ENCODE data around the gene MYBPC1.

Gene MYBPC1

DNA sequence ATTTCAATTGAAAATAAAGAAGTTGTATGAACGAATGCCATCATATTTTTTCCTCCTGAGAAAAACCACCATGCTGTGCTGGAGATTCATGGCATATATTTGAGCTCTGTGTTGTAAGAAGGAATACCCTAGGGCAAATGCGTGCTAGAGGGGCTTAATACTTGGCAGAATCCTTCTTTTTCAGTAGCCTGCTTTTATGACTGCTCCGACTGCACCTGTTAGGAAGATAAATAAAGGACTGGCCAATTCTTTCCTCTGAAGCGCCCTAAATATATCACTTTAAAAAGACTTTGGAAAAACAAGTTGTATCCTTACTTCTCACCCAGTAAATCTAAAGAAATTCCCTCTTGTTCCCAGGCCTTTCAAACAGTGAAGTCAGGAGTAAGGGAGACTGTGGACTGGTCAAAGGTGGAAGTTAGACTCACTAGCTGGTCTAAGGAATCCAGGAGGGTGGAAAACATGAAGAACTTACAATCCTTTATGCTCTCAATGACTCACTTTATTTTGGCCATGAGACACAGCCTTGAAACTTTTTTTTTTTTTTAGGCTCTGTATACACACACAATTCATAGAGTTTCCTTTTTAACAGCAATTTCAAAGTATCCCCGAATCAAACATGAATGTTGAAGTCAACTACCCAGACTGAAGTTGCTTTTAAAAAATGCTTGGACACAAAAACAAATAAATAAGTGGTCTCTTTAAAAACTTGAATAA is 5.2 kb downstream of the MYBPC1 start:
- DNase-seq, result no peak

DNA sequence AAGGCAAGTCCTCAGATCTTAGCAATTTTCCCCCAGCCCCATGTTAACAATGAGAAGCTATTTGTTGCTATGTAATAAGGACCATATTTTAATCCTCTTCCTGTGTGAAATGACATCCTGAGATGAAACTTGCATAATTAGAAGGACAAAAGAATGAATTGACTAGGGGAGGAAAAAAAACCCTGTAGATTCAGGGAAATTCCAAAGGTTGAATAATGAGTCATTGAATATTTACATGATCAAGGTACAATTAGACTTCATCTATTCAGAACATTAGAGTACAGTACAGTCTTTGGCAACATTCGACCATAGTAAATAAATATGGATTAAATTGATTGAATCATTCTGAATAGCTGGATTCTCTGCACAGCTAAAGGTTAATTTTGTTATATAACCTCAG is 9.4 kb downstream of the MYBPC1 start:
- no peak for DNase-seq

DNA sequence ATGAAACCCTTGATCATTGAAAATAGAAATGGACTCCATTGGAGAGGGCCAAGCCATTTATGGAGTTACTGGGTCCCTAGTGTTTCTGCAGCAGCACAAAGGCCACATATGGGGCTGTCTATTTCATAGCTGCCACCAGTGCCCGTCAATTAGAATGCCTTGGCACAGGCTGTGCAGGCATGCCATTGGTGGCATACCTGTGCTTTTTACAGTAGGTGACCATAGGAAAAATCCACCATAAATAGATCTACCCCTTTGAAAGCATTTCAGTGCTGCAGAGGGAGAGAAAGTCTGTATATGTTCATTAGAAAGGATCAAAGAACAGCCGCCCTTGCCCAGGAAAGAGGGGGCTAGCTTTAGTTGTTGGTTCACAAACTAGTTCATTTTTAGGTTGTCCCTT is 13.1 kb downstream of the MYBPC1 start:
- no peak for DNase-seq

DNA sequence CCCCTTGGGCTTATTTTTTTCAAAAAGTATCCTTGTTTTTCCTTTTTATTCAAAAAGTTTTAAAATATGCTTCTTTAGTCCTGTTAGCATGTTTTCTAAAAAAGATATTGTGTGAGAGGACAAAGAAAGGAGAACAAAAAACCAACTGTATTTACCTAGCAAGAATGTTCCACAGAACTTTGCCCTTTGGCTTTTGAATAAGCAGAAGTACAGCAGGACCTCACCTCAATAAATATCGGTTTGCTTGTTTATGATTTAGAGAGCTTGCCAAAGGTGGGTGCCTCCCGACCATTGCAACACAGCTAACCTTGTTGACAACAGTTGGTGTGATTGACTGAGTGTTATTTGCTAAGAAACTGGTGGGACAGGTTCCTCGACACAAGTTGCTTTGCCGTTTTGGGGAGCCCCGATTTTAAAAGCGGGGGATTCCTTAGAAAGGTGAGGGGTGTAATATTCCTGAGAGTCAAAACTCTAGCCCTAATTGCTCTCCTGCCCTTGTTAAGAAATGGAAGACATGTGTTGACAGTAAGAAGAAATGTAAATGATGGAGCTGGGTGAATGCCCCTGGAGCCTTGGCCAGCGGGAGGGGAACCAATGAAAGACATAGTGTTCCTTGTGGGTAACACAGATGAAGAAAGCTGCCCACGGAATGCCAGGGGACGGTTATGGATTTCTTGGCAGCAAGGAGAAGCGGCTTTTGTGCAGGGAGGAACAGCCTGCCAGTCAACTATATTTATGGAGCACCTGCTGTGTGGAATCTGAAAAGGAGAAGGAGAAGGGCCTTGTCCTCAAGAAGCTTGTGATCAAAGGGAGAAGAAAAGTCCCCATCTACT is 13.7 kb downstream of the MYBPC1 start:
- DNase-seq, result no peak

DNA sequence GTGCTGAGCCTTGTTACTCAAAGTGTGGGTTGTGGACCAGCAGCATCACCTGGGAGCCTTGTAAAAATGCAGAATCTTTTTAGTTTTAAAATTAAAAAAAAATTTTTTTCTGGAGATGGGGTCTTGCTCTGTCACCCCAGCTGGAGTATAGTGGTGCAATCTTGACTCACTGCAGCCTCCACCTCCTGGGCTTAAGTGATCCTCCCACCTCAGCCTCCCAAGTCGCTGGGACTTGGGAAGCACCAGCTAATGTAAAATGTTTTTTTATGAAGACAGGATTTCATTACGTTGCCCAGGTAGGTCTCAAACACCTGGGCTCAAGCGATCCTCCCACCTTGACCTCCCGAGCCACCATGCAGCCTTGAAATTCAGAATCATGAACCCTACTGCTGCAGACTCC is 14.4 kb downstream of the MYBPC1 start:
- no peak for DNase-seq

DNA sequence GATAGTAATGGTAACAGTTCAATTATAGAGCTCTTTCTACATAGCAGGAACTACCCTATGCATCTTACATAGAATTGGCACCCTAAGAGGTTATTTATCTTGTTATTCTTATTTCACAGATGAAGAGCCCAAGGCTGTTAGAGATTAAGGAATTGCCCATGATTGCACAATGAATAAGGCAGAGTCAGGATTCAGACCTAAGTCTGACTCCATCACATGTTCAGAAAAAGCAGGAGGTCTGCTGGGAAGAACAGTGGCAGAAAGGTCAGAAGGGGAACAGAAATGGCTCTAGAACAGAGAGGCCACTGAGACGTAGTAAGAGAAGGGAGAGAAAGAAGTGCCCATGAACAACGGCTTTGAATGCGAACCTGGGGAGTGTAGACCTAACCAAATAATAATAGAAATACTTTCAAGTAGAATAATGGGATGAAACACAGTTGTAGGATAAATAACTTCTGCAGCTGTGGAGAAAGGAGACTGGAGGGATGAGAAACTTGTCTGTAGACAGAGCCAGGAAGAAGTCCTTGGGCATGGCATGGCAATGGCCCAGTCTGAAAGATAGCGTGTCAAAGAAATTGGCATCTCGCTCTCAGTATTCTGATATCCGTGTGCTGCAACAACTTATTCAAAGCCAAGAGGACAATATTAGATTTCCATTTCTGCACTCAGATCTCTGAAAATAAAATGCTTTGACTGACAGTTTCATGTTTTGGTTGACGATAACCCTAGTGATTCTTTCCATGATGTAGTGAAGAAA is 17.6 kb downstream of the MYBPC1 start:
- DNase-seq, result no peak

DNA sequence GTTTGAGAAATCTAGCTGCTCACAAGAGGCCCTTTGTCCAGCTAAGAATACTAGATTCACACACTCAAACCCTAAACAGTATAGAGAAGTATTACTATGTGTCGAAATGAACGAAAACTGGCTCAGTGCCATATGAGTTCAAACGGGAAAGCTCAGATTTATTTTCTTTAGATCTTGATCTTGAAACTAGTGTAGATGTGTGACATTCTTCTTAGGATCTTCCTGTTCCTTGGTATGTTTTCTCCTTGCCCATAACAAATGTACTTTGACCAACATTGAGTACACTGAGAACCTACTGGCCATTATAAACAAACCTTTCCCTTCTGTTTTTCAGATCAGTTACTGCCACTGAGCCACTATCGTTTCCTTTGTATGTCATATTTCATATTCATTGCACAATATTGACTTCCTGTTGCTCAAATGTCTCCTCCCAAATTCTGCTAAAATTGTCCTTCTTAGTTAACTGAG is 21.3 kb downstream of the MYBPC1 start:
- DNase-seq, result no peak

DNA sequence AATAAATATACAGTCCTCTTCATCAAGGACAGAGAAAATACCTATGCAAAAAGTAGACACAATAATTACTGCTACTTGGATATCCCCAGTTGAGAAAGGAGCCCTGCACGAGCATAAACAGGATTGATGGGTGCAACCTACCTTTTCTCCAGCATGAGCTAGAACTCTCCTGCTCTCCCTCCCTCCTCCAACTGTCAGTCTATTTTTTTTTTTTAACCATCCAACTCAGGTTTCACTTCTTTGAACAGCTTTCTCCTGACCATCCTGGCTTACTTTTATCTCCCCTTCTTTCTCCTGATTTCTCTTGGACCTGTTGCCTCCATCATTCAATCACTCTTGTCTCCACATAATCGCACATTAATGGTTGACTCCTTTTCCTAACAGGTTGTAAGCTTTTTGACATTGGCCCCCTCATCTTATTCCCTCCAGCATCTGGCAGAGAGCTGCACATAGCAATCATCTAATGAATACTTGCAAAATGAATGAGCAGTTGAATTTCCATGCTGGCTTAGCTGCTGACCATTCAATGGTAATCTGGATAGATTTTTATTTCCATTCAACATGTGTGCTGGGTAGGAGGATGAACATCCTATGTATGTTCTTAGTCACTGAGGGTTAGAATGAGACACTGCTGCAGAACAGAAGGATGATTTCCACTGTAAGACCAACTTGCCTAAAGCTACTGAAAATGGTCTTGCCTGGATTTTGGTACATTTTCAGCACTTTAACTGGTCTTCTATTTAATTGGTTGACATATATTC is 24.4 kb downstream of the MYBPC1 start:
- no peak for DNase-seq

DNA sequence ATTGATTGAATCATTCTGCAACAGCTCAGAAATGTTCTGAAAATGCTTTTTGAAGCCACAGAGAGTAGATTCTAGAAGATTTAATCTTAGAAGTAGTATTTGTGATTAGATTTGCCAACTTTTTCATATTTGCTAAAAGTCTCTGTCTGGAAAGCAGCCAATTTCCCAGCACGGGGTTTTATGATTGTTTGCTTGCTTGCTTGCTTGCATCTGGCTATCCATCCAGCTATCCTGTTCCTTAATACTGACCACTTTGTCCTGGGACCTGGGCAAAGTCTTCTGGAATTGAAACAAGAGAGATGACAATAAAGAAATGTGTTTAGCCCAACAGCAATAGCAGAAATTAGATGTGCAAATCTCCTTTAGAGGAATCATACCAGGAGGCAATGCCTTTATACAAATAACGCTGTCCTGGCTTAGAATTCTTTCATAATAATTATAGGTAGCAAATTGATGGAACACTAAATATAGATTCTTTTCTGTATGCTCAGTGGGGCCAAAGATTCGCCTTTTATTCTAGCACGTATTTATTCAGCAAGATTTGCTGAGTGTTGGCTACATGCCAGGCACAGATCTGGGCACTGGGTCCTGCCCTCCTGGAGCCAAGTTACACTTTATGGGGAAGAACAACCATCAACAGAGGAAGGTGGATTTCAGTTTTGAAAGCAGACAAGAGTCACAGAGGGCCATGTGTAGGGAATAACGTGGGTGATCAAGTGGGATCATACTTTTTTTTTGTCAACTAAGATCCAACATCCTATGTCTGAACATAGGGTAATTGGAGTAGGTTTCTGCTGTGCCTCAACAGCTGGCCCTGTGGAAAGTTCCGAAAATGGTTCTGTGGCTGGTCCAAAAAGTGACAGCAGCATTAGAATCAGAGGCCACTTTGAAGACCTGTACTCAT is 25.3 kb downstream of the MYBPC1 start:
- DNase-seq, result no peak

DNA sequence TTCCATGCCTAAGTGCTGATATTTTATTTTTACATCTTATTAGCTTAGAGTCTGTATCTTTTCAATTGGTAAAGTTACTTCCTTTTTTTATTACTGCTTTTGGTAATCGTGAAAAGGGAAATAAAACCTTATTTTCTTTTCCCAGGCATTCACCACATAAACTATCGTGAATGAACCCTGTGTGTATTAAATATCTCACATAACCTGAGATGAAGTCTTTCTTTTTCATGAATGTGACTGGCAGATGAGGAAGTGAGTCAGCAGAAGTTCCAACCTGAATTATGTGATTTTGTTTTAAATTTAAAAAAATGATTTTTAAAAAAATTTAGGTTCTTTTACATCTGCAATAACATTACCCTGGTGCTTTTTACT is 26.0 kb downstream of the MYBPC1 start:
- DNase-seq, result no peak

DNA sequence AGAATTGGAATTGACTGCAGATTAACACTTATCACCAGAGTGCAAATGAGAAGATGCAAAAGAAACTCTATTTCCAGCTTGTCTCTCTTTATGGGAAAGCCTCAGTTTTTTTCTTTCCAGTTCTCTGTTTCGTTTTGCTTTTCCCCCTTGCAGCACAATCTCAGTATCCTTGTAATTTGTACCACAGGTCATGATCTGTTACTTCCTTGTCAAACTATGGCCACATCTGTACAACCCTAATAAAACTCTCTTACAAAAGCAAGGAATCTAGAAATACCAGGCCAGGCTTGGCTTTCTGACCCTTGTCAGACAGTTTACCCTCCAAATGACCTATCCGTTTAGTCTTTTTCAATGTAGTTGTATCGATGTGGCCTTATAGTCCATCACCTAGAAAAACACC is 33.9 kb downstream of the MYBPC1 start:
- no peak for DNase-seq

DNA sequence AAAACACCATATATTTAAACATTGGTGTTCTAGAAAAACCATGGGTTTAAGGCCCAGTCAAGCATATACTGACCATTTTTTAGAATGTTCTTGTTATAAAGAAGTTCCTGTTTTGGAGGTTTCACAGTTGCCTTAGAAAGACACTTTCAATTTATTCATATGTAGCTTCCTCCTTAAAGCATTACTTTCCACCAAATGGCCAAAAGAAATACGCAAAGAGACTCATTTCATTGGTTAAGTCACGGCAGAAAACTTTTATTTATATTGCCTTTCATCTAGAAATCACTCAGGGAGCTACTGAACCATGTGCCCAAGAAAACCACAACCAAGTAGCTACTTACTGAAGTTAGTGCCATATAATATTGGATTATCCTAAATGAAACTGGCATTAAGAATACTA is 40.0 kb downstream of the MYBPC1 start:
- DNase-seq, result no peak

DNA sequence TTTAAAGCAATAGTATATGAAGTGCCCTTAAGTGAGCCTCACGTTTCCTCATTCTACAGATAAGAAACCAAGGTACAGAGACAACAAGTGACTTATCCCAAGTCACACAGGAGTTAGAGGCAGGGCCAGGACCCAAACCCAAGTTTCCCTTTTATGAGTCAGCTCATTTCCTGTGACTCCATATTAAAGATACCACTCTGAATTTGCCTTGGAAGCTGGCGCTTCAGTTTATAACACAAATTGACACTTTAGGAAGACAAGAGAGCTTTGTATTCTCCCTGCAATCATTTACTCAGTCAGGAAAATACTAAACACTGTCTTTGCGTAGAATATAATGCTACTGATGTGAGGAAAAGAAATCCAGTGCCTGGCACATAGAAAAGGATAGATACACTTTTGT is 43.2 kb downstream of the MYBPC1 start:
- DNase-seq, result no peak

DNA sequence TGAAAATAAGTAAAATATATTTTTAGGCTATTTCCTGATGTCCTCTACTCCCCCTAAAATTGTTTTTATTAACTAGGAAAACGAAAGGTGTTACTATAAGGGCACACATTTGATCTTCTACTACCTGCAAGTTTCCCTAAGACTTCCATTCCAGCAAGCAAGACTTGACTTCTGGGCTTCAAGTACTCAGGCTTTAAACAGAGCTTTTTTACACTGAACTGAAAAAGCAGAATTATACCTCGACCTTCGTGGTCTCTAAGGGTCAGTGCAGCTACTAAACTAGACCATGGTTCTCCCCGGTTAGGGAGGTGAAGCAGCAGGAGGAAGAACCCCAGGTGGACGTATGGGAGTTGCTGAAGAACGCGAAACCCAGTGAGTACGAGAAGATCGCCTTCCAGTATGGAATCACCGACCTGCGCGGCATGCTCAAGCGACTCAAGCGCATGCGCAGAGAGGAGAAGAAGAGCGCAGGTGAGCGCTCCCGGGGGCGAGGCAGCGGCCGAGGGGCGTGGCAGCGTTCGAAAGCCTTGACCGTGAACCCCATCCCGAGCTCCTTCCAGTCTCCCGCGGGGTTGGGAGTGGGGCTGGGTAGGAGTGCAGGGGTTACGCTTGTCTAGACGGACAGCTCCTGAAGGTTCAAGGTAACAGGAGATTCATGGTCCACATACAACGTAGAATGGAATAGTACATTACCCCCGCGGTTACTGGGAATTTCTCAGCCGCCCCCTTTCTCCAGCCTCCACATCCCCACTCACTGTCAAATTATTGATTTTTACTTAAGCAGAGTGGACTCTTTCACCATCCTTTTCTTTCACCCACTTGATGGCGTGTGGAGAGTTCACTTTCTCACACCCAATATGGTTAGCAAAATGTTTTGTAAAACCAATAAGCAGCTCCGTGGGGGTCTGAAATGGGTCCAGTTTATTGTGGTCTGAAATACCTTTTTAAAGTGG is 47.6 kb downstream of the MYBPC1 start:
- no peak for DNase-seq

DNA sequence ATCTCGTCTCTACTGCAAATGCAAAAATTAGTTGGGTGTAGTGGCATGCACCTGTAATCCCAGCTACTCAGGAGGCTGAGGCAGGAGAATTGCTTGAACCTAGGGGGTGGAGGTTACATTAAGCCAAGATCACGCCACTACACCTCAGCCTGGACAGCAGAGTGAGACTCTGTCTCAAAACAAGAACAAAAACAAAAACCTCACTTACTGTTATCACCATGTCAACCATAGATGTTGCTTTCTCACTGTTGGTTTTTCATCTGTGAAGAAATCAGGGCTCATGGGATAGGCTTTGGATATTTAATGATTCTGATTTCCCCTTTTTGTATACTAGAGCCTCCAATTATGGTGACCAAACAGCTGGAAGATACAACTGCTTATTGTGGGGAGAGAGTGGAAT is 52.9 kb downstream of the MYBPC1 start:
- DNase-seq, result no peak

DNA sequence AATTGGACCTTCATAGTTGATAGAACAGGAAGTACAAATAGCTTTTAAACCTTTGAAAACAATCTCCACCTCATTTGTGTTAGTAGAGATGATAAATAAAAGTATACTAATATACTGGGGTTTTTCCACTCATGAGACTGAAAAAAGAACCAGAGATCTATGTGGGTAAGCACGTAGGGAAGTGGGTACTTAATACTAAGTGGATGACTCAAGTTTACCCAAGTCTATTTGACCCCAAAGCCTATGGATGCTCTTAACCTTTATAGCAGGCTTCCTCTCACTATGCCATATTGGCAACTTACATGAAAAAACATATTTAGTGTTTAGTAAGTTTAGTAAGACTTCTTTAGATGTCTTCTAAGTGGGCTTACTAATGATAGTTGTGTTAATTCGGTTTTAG is 53.4 kb downstream of the MYBPC1 start:
- no peak for DNase-seq

DNA sequence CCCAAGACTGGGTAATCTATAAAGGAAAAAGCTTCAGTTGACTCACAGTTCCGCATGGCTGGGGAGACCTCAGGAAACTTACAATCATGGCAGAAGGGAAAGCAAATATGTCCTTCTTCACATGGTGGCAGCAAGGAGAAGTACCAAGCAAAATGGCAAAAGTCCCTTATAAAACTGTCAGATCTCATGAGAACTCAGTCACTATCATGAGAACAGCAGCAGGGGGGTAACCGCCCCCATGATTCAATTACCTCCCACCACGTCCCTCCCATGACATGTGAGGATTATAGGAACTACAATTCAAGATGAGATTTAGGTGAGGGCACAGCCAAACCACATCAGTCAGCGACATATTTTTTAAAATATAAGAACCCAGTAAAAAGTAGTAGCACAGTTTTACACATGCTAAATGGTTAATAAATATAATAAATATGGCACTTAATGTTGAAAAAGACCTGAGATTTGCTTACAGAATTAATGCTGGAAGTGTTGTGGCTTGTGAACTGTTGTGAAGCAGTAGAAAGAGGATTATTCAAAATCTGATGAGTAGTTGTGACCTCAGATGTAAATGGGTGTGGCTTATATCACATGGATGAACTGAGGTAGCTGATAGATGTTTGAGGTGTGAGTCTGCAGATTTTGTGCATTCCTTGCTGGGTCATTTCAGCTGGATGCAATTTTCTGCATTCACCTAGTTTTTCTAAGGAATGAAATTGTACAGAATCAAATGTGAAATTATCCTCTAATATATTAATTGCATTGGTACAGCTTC is 55.8 kb downstream of the MYBPC1 start:
- no peak for DNase-seq

DNA sequence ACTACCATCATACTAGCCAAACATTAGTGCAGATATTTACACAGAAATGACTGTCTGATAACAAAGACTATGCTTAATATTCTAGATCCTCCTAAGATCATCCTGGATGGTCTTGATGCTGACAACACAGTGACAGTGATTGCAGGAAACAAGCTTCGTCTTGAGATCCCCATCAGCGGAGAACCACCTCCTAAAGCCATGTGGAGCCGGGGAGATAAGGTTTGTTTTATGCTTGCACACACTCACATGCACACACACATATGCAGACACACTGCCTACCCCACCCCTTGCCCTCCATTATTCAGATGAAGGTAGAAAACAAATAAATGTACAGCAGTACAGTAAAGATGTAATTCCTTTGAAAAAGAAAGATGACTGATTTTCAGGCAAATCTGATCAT is 58.3 kb downstream of the MYBPC1 start:
- DNase-seq, result no peak

DNA sequence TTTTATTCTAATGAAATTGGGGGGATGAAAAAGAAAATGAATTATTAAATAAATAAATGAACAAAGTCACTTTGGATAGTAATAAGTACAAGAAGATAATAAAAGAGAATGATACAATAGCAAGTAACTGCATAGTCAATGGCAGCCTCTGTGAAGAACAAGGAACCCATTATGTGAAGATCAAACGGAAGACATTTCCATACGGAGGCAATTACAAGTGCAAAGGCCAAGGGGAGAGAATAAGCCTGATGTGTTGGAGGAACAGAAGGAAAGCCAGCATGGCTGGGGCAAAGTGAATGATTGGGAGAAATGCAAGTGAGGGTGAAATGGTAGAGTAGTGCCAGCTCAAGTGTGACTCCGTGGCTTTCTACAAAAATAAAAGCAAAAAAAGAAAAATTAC is 58.7 kb downstream of the MYBPC1 start:
- DNase-seq, result no peak

DNA sequence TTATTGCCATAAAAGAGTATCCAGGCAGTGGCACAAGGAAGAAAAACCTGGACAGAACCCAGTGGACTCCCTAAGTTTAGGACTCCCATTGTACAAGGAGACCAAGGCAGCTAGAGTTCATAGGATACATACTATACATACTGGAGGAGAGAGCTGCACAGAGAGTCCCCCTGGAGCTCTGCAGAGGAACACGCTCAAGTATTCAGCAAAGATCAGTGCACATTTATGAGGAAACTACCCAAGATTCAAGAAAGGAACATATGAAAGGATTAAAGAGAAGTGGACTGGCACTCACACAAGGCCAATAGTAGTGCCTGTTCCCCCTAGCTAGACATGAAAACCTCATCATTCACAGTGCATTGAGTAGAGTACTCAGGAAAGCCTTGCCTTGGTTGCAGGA is 59.7 kb downstream of the MYBPC1 start:
- DNase-seq, result no peak
